Measurements from ENCODE around the gene ACOX2.

ACOX2 gene

DNA sequence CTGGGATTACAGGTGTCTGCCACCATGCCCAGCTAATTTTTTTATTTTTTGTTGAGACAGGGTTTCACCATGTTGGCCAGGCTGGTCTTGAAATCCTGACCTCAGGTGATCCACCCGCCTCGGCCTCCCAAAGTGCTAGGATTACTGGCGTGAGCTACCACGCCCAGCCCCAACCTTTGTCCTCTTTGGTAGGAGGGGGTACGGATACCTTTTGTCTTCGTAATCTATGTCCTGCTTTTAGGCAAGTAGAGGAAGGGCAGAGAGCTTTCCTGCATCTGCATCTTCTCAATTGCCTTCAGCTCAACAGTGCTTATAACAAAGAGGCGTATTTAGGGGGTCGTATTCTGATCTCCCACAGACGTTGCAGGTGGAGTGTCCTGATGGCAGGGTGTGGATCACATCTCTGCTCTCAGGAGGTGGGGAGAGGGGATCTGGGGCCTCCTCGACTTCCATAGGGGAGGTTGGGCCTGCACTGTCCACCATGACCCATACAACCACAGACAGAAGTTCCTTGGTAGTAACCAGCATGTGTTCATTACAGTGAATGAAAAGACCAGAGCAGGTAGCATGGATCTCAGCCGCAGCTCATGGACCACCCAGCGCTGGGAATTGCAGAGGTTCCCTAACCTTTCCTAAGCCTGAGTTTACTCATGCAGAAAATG, 66.5 kb downstream of the ACOX2 start:
- no peak for DNase-seq

DNA sequence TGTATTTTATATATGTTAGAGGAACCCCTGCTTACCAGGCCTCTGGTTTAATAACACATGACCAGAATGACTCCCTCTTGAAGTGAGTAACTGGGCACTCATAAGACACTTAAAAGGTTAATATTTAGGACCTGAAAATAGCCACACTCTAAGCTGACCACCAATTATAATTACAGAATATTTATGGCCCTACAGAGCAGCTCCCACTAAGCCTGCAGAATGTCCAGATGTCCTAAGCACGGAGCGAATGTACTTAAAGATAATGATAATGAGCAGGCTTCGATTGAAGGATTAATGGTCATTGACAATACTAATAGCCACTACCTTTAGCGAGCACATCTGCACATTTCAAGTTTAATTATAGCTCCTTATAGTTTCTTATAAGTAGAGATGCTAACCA, 67.9 kb downstream of the ACOX2 start:
- no peak for DNase-seq

DNA sequence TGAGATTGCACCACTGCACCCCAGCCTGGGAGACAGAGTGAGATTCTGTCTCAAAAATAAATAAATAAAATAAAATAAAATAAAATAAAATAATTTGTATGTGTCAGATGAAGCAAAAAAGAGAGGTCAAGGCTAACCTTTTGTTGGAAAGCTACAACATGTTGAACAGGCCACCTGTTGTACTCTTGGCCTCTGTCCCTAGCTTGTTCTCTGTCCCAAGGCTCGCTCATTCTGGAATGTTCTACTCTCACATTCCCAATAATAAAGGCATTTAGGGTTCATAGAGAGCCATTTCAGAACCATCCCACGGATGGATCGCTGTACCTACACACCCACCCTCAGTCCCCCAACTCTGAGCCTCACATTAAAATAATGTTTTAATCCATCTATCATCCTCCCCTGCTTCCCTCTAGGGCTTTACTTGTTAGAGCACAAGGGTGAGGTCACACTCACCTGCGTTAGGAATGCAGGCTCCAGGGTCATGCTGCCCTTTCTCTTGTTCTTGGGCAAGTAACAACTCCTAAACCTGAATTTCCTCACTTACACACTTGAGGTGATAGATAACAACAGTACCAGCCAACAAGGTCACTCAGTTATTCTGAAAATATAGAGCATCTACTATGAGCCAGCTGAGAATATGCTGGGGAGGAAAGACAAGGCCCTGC, 70.0 kb downstream of the ACOX2 start:
- DNase-seq, result no peak

DNA sequence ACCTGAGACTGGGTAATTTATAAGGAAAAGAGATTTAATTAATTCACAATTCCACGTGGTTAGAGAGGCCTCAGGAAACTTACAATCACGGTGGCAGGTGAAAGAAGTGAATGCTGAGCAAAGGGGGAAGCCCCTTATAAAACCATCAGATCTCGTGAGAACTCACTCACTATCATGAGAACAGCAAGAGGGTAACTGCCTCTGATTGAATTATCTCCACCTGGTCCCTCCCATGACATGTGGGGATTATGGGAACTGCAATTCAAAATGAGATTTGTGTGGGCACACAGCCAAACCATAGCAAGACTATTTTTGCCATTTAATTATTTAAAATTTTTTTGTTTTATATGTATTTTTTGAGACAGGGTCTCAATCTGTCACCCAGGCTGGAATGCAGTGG, 72.1 kb downstream of the ACOX2 start:
- DNase-seq, result no peak

DNA sequence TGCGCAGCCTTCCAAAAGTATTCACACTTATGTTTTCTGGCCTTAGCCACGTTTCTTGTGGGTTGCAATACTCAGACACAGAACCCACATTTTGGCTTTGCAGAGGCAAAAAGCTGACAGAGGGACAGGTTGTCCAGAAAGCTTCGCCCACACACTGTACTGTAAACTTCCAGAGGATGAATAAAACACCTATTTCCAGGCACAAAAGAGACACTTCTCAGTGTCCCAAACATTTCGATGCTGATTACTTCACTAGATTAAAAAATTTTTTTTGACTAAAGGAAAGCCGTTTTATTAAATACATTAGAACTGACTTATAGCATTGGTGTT, 73.1 kb downstream of the ACOX2 start:
- DNase-seq, result no peak

DNA sequence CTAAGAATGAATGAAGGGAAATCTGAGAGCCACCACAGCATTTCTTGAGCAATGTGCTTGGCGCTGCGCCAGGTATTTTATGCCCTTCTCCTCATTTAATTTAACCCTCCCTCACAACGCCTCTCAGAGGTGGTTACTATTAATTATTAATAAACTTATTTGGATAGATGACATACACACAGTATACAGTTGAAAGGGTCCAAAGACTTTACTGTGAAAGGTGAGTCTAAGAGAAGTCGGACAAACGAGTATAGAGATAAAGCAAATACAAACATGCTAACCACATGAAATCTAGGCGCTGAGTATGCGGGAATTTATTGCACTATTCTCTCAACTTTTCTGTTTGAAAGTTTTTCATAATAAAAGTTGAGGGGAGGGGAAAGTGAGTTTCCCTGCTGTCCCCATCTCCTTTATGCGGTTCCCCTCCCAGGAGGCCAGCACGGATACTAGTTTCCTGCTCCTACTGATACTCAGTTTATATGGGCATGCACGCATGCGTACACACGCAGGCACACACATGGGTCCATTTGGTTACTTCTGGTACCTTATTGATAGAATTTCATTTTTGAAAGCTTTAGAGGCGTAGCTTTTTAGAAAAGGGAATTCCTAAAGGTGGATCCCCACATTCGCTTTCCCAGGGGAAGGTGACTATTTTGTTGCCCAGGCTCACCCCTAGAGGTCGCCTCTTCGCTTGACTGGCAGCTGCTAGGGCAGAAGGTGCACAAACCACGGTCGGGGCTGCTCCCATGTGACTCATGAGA, 73.6 kb downstream of the ACOX2 start:
- DNase-seq, result no peak

DNA sequence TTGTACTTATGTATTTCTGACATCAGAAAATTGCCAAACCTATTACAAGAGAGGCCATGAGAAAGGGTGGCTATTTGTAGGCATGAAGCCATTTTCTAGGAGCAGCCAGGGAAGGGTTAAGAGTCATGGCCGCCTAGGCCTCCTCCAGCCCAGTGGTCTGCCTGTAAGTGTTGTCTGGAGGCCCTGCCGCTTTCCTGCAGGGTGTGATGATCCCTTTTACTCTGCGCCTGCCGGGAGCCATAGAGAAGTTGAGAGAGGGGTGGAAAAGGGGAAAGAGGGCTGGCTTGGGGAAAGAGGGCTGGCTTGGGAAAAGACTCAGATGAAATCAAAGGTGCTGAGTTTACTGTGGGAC, 74.2 kb downstream of the ACOX2 start:
- no peak for DNase-seq

DNA sequence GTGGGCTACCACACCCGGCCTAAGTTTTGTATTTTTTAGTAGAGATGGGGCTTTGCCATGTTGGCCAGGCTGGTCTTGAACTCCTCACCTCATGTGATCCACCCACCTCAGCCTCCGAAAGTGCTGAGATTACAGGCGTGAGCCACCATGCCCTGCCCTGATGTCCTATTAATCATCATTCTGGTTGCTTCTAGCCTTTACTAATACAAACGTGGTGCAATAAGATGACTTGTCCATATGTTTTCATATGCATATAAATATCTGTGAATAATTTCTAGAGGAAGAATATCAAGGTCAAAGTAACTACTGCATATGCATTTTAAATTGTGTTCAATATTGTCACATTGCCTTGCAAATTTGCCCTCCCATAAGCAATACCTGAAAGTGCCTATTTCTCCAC, 77.8 kb downstream of the ACOX2 start:
- no peak for DNase-seq

All from NCI-H2029 treated with DMSO at 0.1 percent for 48 hours (cell line).